Measurements from ENCODE around the gene NAGK.
"Not testable (repeated sequence)": the region's sequence is repeated elsewhere in the genome, so short reads cannot be mapped to it uniquely, and the experiment has no call there.

Gene NAGK

GRCh38 chr2:71068218-71069035 is at the start of gene NAGK:
Gene NAGK (plus strand): TSS chr2:71068648. CDS start chr2:71068684, 36 bp downstream.
- peak; percentile 92 for DNase-seq (ENCODE audit: low read depth)

DNA sequence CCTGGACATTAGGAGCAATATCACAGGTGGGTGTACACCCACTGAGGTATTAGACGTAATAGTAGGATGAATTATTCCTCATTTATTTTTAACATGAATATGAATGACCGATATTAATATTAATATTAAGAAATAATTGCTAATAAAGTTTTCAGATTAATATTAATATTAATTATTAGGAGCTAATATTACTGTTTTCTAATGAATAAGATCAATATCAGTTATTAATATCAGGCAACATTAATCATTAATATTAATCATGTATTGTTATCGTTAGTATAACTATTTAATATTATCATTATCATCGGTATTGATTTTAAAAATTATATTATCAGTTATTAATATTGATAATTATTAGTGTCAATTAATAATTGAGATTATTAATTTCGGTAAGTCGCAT is 48.5 kb upstream of the NAGK start:
- DNase-seq (ENCODE audit: low read depth): not testable (repeated sequence)

DNA sequence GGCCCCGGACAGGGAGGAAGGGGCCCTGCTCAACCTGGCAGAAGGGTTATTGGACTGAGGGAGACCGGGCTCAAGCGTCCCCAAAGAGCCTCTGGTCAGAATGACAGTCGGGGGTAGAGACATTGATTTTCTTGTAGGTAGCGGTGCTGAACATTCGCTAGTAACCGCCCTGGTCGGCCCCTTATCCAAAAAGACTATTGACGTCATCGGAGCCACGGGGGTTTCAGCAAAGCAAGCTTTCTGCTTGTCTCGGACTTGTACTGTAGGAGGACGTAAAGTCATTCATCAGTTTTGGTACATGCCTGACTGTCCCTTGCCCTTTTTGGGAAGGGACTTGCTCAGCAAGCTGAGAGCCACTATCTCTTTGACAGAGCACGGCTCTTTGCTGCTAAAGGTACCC is 47.1 kb upstream of the NAGK start:
- DNase-seq (ENCODE audit: low read depth): not testable (repeated sequence)

DNA sequence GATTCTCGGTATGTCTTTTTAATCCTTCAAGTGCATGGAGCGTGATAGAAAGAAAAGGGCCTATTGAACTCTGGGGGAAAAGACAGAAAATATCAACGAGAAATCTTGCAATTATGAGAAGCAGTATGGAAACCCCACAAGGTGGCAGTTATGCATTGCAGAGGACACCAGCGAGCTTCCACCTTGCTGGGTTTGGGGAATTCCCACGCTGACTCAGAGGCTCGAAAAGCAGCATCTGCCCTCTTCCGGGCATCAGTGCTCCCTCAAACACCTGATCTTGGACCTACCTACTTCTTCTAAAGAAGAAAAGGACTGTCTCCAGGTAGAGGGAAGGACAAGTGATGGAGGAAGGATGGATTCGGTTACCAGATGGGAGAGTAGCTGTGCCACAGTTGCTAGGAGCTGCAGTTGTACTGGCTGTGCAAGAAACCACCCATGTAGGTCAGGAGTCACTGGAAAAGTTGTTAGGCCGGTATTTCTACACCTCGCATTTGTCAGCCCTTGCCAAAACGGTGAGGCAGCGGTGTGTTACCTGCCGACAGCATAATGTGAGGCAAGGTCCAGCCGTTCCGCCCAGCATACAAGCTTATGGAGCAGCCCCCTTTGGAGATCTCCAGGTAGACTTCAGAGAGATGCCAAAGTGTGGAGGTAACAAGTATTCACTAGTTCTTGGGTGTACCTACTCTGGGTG is 44.8 kb upstream of the NAGK start:
- DNase-seq (ENCODE audit: low read depth): peak; percentile 35

- not testable (repeated sequence) for DNase-seq (ENCODE audit: low read depth)
Measured at GRCh38 chr2:71036296-71036695, 32.2 kb upstream of the NAGK start.

- DNase-seq (ENCODE audit: low read depth): no peak
Measured at GRCh38 chr2:71042287-71042686, 26.2 kb upstream of the NAGK start.

DNA sequence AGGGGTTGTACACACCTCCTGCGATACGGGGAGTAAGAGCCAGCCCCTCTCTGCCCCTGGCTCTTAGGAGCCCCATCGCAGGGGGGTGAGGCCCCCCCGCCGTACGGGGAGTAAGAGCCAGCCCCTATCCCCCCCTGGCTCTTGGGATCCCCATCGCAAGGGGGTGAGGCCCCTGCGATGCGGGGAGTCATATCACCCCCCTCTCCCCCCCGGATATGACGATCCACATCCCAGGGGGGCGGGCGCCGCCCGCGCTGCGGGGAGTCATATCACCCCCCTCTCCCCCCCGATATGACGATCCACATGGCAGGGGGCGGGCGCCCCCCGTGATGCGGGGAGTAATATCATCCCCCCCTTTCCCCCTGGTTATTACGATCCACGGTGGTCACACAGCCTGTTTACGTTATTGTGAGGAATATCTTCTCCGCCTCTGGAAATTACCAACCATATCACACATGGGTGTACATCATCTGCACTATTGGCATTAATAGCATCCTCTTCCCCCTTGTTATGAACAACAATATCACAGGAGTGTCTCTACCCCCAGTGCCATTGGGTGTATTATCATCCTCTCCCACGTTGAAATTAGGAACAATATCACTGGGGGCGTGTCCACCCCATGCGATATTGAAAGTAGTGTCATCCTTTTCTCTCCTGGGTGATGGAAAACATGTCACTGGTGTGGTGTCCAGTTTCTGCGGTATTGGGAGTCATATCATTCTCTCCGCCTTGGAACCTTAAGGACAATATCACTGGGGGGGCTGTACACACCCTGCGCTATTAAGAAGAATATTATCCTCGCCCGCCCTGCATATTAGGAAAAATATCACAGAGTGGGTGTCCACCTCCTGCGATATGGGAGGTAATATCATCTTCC is 24.7 kb upstream of the NAGK start:
- no peak for DNase-seq (ENCODE audit: low read depth)

- no peak for DNase-seq (ENCODE audit: low read depth)
Measured at GRCh38 chr2:71045151-71045550, 23.3 kb upstream of the NAGK start.

DNA sequence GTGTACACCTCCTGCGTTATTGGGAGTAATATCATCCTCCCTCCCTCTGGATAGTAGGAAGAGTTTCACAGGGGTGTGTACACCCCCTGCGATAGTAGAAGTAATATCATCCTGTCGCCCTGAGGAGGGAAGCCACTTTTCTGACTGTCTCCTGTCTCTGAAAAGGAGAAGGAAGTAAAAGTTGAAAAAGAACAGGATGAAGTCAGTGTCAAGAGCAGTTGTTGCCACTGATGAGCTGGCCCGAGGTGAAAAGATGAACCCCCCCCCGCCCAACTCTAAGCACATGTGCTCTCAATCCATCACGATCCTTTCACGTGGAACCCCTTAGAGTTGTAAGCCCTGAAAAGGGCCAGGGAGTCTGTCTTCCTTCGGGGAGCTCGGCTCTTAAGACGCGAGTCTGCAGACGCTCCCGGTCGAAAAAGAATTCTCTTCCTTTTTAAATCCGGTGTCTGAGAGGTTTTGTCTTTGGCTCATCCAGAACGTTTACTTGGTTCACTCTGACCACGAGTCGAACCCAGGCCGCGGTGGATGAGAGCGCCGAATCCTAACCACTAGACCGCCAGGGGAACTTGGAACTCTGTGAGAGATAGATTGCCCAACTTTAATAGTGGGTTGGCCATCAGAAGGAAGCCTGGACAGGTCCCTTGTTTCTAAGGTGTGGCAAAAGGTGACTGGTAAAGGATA is 22.4 kb upstream of the NAGK start:
- no peak for DNase-seq (ENCODE audit: low read depth)

DNA sequence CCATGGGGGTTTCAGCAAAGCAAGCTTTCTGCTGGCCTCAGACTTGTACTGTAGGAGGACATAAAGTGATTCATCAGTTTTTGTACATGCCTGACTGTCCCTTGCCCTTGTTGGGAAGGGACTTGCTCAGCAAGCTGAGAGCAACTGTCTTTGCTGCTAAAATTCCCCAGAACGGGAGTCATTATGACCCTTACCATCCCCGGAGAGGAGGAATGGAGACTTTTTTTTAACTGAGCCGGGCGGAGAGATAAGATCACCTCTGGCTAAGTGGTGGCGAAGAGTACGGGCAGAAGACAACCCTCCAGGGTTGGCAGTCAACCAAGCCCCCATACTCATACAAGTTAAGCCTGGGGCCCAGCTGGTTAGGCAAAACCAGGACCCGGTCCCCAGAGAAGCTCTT is 20.4 kb upstream of the NAGK start:
- DNase-seq (ENCODE audit: low read depth): no peak

DNA sequence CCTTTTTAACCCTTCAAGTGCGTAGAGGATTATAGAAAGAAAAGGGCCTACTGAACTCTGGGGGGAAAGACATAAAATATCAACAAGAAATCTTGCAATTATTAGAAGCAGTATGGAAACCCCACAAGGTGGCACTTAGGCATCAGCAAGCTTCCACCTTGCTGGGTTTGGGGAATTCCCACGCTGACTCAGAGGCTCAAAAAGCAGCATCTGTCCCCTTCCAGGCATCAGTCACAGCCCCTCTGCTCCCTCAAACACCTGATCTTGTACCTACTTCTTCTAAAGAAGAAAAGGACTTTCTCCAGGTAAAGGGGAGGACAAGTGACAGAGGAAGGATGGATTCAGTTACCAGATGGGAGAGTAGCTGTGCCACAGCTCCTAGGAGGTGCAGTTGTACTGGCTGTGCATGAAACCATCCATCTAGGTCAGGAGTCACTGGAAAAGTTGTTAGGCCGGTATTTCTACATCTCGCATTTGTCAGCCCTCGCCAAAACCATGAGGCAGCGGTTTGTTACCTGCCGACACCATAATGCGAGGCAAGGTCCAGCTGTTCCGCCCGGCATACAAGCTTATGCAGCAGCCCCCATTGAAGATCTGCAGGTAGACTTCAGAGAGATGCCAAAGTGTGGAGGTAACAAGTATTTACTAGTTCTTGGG is 18.6 kb upstream of the NAGK start:
- not testable (repeated sequence) for DNase-seq (ENCODE audit: low read depth)

GRCh38 chr2:71055206-71055740 is 13.2 kb upstream of the NAGK start:
- not testable (repeated sequence) for DNase-seq (ENCODE audit: low read depth)

GRCh38 chr2:71060211-71060610 is 8.2 kb upstream of the NAGK start:
- no peak for DNase-seq (ENCODE audit: low read depth)

DNA sequence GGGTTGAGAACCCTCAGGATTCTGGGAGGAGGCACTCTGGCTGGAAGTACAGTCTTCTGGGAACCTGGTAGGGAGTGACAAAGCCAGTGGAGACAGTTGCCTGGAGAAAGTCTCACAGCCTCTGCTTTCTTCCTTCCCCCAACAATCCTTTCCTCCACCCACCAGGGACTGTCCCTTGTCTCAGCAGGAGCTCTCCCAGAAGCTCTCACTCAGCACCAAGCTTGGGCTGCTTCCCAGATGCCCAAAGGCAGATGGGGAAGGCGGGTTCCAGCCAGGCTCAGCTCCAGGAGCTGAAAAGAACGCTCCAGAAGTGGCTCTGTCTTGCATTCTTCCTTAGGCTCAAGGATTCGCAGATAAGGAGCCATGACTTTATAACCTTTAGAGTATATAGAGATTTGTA is 7.6 kb upstream of the NAGK start:
- no peak for DNase-seq (ENCODE audit: low read depth)

DNA sequence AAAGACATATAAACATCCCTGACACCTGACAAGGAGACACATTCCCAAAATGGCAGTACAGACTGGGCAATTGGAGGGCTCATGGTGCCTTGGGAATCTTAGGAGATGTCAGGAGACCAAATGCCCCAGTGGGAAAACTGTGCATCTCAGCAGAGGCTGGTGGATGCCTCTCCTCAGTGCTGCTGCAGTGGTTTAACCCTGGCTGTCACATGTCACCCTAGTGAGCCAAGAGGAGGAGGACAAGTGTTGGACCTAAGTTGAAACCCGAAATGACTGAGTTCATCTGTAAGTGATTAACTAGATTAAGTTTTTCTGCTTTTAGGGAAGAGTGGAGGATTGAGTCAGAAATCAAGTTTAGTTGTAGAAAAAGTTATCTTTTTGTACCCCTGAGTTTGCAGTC is 5.2 kb upstream of the NAGK start:
- DNase-seq (ENCODE audit: low read depth): no peak

DNA sequence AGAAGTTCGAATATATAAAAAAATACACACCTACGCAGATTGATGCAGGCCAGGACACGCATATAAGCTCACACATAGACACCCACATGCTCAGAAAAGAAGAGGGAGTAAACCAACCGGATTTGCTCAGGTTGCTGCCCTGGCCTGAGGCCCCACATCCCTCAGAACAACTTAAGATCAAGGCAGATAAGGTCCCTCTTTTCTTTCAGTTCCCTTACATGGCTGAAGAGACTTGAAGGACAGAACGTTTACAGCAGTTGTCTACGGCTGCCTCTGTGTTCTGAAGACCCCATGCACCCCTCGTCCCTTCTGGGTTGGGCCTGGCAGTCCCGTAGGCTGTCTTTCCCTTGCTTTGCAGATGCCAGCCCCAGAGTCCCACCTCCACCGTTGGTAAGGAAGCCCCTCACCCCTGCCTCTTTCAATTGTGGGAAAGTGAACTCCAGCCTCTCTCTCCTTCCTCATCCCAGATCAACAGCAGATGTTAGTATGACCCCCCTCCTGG is 4.3 kb upstream of the NAGK start:
- no peak for DNase-seq (ENCODE audit: low read depth)

GRCh38 chr2:71064754-71065621 is 3.5 kb upstream of the NAGK start:
- DNase-seq (ENCODE audit: low read depth): no peak

DNA sequence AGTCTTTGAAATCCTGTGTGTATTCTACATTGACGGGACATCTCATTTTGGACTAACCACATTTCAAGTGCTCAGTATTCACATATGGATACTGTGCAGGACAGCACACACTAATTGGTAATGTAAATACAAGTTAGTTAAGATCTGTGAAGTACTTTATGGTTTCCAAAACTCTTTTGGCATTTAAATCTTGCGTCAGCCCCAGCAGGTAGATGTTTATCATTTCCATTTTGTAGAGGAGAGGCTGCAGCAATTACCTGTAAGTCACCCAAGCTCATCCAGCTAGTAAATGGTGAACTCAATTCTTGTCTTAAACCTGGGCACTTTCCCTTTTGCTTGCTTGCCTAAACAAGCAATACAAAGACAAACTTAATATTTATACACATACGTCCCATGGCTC is 1.6 kb upstream of the NAGK start:
- DNase-seq (ENCODE audit: low read depth): no peak

DNA sequence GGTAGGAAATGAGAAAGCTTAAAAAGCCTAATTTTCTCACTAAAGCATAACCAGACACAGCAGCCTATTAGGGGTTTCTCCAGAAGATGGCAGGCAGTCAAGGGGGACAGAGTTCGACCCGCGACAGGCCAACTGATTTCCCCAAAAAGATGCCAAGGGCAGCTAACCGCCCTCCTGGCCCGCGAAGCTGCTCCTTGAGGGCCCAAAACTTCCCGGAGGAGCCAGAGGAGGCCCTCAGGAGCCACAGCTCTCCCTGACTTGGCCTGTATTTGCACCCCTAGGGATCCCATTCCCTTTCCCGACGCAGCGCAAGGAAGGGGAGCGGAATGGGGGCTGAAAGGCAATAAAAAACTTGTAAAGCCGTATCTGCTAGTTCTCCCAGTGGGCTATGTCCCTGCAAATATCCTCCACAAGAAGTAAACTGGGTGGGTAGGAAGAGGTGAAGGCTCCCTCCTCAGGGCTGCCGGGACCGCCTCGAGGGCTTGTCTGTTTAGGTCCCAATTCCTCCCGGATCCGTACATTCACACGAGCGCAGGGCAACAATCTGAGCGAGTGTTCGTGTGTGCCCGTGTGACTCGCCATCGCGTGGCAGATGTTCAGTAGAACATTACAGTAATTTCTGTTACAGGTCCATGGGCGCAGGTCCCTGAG is 756 bp upstream of the NAGK start:
- no peak for DNase-seq (ENCODE audit: low read depth)
